Ovary (tissue), 9 donors: Measurements from ENCODE around the gene MYRIP. TPM values are rescaled to one million over a fixed set of nuclear protein-coding genes. Genes with fewer than 3 reads are reported as not detected.

Source experiments
- DNase-seq, 5 donors: peaks; one replicate each; pipeline ENCODE4 v3.0.0-alpha.2; 2019 to 2020
- H3K27ac ChIP-seq, 2 donors: fragments of 200-600 bp; one replicate each; pipeline versions ENCODE4 v1.5.1 to v1.8.0; 2019 to 2022
- H3K27me3 ChIP-seq: fragments of 200-600 bp; one replicate; pipeline ENCODE4 v1.8.0; 2022
- H3K36me3 ChIP-seq: fragments of 200-600 bp; sonication (generic); one replicate; pipeline ENCODE4 v1.5.1; 2019
- H3K4me1 ChIP-seq: one replicate; pipeline ENCODE4 v1.8.1; 2013; ENCODE audit warnings: mild to moderate bottlenecking, moderate library complexity; ENCODE audit not compliant: insufficient read depth
- H3K4me3 ChIP-seq: fragments of 200-600 bp; sonication (generic); one replicate; pipeline ENCODE4 v1.5.1; 2017
- H3K9me3 ChIP-seq, 2 donors: fragments of 200-600 bp in 1 of 2; sonication (generic) in 1 of 2; one replicate each; pipeline versions ENCODE4 v1.5.1 to v1.8.1; 2013 to 2019; ENCODE audit warnings: mild to moderate bottlenecking in 1 of 2, moderate library complexity in 1 of 2
- EP300 ChIP-seq: sonication (generic); formaldehyde crosslinking; IDR thresholded peaks from one replicate; pipeline ENCODE4 v1.6.1; 2017; ENCODE audit warnings: antibody characterized with exemption
- POLR2A ChIP-seq: fragments of 450-650 bp; IDR thresholded peaks from one replicate; pipeline ENCODE4 v1.6.1; 2017; ENCODE audit warnings: antibody characterized with exemption, mild to moderate bottlenecking, moderate library complexity
- WGBS, 3 donors: extraction: QIAGEN DNeasy Blood & Tissue Kit in 1 of 3; methylation state at CpG; one replicate each; pipeline versions ENCODE4 v1.1.5 to v1.1.7; 2013 to 2017; 5-methylcytosine and 5-hydroxymethylcytosine counted together
- intact Hi-C, 4 donors: fragments of 100-400 bp; cut with DNase I; formaldehyde crosslinking; loops; one replicate each; pipeline versions ENCODE4 v1.11.0 to v1.15.1; 2022 to 2023
- polyA plus RNA-seq, 2 donors: library from polyadenylated mRNA; stranded (reverse); fragments of 200-250 nt in 1 of 2; fragments of 350-450 nt in 1 of 2; fragmentation: Illumina TruSeq in 1 of 2; extraction: RNeasy Lipid Tissue Mini Kit (QIAGEN cat#74804) in 1 of 2; gene quantifications; one replicate each; pipeline ENCODE4 v1.2.3, GENCODE V29; 2013 to 2014
- total RNA-seq, 7 donors: library from RNA; depleted of rRNA in 2 of 7; stranded (reverse); fragments of >200 nt in 2 of 7; fragmentation: NEBNext Ultra II Directional in 3 of 7; extraction: Animal tissue kit (Norgen Biotek cat#: 25700) in 3 of 7; gene quantifications; one replicate each; pipeline versions ENCODE4 v1.1.0 to v1.2.4, GENCODE V29; 2016 to 2023
- TF ChIP-seq, protein P1 (sequence below), 3 donors: fragments of 450-650 bp in 2 of 3; fragments of 200-600 bp in 1 of 3; IDR thresholded peaks; one replicate each; pipeline versions ENCODE4 v1.5.1 to v1.8.0; 2016 to 2022; ENCODE audit warnings: antibody characterized with exemption in 3 of 3, mild to moderate bottlenecking in 1 of 3
- donor health status: DM: no; HTN: no; CAD: no; lungs with moderate emphysema.
- donor health status: DM: no; HTN: no; CAD: no.
- donor health status: Bipolar disorder and iron deficiency.
- donor health status: DM: yes; HTN: yes; CAD: no.
- donor health status: DM: no; HTN: no; CAD: no.
- donor health status: DM: yes; HTN: yes; CAD: no.

The MYRIP gene
- total and polyA plus RNA-seq, 9 donors = 2.8 to 8.4 (median 4.5) TPM

DNA sequence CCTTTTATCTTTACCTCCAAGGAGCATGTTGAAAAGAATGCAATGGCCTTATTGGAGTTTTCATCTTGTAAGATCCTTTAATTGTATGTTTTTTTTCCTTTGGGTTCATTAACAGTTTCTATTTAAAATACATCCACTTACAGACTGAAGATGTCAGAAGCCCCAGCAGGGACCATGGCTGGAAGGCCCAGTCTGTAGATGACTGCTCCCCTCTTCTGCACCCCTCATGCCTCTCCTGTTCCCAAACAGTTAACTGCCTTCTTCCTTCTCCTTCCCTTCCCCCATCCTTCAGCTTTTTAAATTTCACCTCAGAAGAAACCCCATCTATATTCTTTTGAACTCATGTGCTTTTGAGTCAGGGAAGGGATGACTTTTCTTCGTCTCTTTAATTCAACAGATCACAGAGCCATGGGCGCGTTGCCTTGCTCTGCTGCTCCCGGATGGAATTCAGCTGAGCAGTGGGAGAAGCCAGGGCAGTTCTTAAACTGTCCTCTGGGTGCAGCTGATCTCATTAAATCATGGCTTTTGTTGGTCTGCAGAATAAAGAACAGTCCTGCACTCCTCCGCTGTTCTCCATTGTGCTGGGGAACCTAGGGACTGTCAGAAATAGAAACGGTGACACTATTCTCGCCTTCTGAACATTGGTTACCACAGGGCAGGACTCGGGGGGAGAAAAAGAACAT lies 428.6 kb downstream of the MYRIP start:
- no peak for DNase-seq
- Histone ChIP-seq H3K27me3 (no peaks in the 10 kb centered on the region), H3K9me3 (no peaks in the 10 kb centered on the region), H3K4me1 (no peaks in the 10 kb centered on the region), H3K27ac (no peak overlapping the region), H3K36me3 (no peaks in the 10 kb centered on the region), H3K4me3 (no peak overlapping the region)
- WGBS, 3 donors = 40 to 42% (median 41%) methylated on average over 8 of the region's 8 CpGs
- intact Hi-C loops = no loop called here
- TF ChIP-seq POLR2A (no peak), EP300 (no peak)
- TF ChIP-seq, protein P1, sequence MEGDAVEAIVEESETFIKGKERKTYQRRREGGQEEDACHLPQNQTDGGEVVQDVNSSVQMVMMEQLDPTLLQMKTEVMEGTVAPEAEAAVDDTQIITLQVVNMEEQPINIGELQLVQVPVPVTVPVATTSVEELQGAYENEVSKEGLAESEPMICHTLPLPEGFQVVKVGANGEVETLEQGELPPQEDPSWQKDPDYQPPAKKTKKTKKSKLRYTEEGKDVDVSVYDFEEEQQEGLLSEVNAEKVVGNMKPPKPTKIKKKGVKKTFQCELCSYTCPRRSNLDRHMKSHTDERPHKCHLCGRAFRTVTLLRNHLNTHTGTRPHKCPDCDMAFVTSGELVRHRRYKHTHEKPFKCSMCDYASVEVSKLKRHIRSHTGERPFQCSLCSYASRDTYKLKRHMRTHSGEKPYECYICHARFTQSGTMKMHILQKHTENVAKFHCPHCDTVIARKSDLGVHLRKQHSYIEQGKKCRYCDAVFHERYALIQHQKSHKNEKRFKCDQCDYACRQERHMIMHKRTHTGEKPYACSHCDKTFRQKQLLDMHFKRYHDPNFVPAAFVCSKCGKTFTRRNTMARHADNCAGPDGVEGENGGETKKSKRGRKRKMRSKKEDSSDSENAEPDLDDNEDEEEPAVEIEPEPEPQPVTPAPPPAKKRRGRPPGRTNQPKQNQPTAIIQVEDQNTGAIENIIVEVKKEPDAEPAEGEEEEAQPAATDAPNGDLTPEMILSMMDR (IDR thresholded peaks at IDR 0.05) = no peak

DNA sequence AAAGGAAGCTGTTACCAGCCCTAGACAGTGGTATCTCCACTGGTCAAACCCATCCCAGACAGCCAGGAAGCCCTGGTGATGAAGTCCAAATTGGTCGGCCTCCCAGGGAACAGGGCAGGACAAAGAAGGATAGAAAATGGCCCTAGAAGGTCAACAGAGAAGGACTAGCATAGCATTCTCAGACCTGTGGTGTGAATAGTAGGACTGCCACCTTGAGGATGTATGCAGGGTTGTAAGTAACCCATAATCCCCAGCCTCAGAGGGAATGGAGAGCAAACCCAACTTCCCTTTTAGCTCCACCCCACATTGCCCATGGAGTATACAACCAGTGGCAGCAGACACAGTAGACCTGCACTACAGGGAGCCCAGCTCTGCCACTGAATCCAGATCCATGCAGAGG lies 431.5 kb downstream of the MYRIP start:
- DNase-seq = no peak
- Histone ChIP-seq H3K9me3 (no peaks in the 10 kb centered on the region), H3K27me3 (no peaks in the 10 kb centered on the region), H3K4me3 (no peak overlapping the region), H3K4me1 (no peaks in the 10 kb centered on the region), H3K27ac (no peak overlapping the region), H3K36me3 (no peaks in the 10 kb centered on the region)
- WGBS, 3 donors = 92 to 100% (median 98%) methylated on average over 1 of the region's 1 CpG
- TF ChIP-seq EP300 (no peak), POLR2A (no peak)
- TF ChIP-seq, protein P1 (IDR thresholded peaks at IDR 0.05) = no peak
- intact Hi-C loops = no loop called here

DNA sequence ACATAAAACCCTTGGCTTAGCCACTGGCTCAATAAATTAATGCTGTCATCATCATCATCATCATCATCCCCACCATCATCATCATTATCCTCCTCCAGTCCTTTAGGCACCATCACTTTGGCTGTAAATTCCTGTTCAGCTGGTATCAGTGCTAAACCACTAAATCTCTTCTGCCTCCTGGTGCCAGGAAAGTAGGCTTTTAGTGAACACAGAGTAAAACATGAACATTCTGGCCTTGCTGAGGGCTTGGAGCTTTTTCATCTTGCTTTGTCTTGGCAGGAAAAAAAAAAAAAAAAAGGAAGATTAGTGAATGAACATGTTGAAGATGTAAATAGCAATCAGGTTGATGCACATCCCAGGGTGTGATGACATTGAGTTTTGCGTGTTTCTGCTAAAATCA lies 432.8 kb downstream of the MYRIP start:
- 82 to 89% (median 83%) methylated on average over 1 of the region's 1 CpG for WGBS, 3 donors
- intact Hi-C loops = no loop called here
- H3K4me3 ChIP-seq = no peak overlapping the region

DNA sequence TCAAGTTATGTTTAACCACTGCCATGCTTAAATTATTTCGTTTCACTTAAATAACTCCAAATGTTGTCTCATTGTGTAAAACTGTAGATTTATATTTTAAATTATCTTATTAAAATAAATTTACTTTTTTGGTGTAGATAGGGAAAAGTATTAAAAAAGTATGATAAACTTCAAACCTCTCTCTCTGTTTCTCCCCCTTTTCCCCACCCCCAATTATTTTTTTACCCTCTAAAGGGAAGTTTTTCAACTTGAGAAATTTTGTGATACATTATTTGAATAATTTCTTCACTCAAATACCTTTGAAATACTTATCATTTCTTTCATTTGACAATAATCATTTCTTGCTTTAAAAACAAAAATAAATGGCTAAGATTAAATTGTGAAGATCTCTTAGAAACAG lies 433.2 kb downstream of the MYRIP start:
- TF ChIP-seq POLR2A (no peak), EP300 (no peak)
- TF ChIP-seq, protein P1 (IDR thresholded peaks at IDR 0.05) = no peak
- intact Hi-C loops = no loop called here
- Histone ChIP-seq H3K27me3 (no peaks in the 10 kb centered on the region), H3K27ac (no peak overlapping the region), H3K9me3 (no peaks in the 10 kb centered on the region), H3K4me1 (no peaks in the 10 kb centered on the region), H3K4me3 (no peak overlapping the region), H3K36me3 (no peaks in the 10 kb centered on the region)
- no peak for DNase-seq
- WGBS, 3 donors = 67 to 73% (median 73%) methylated on average over 1 of the region's 1 CpG

More for the DNA sequence above, 432.8 kb downstream of the MYRIP start:
- no peaks in the 10 kb centered on the region for H3K9me3 ChIP-seq
- no peak for TF ChIP-seq EP300
- no peak for TF ChIP-seq POLR2A
- TF ChIP-seq, protein P1 (IDR thresholded peaks at IDR 0.05) = no peak
- no peaks in the 10 kb centered on the region for H3K36me3 ChIP-seq
- no peaks in the 10 kb centered on the region for H3K27me3 ChIP-seq
- no peak for DNase-seq
- no peak overlapping the region for H3K27ac ChIP-seq
- H3K4me1 ChIP-seq = no peaks in the 10 kb centered on the region
